ENCODE results near the gene PSMB11.

The PSMB11 gene

DNA sequence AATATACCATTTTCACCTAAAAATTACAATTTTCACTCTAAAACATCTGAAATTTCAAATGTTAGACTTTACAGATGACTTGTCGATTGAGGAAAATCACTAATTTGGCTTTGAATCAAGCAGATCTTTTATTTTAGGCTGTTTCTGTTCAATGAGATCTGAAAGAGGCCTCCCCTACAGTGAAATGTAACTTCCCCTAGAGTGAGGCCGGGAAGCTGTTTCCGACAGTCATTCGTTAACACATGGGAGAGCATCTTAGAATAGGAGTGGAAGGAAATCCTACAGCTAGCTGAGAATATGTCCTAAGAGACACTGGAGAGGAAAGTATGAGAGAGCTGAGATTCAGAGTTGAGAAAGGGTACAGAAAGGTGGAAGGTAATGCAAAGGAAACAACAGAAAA is 26.4 kb upstream of the PSMB11 start:
- no peak for DNase-seq

DNA sequence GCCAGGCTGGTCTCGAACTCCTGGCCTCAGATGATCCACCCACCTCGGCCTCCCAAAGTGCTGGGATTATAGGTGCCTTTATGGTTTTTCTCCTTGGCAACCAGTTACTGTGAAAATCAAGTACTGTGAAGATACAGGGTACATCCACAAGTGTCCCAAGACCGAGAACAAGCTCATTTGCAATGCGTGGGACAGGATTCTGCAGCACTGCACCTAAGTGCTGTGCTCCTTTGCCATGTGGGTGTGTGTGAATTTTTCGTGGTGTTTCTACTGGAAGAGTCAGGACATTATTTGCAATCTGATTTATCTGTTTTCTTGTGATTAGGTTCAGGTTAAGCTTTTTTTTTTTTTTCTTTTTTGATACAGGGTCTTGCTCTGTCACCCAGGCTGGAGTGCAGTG is 24.9 kb upstream of the PSMB11 start:
- no peak for DNase-seq

DNA sequence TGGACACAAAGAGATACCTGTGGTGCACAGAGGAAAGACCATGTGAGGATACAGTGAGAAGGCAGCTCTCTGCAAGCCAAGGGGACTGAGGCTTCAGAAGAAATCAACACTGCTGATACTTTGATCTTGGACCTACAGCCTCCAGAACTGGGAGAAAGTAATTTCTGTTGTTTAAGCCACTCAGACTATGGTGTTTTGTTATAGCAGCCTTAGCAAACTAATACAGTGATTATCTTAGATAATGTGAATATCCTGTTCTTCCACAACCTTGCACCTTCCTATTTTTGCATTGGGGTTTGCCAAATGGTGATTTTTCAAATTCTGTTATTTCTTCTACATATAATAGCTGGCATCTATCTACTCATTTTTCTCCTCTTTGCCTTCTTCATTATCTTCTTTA is 23.9 kb upstream of the PSMB11 start:
- no peak for DNase-seq

DNA sequence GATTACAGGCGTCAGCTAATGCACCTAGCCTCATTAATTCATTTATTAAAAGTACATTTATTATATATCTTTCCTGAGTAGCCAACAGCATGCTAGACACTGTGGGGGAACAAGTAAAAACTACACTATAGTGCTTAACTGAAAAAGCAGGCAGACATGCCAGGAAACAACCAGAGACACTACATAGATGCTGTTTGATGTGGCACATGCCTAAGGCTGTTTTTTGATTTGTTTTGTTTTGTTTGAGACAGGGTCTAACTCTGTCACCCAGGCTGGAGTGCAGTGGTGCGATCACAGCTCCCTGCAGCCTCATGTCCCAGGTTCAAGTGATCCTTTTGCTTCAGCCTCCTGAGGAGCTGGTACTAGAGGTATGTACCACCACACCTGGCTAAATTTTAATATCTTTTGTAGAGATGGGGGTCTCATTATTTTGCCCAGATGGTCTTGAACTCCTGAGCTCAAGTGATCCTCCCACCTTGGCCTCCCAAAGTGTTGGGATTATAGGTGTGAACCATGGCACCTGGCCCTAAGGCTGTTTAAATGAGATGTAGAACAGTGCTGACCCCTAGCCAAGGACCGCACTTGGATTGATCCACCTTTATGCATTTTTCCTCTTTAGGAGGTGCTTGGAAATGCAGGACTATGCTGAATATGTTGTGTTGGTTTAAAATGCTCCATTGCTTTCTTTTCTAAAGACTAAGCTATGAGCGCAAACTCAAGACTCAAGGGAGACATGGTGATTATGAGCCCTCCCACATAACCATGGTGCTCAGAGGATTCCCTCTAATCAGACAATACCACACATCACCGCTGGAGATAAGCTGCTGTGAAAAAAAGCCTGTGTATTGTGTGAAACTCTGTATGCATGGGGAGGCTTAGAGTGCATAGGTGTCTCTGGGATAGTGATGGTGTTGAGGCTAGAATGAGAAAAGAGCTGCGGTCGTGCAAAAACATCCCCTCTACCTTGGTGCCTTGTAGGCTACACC is 21.6 kb upstream of the PSMB11 start:
- DNase-seq = no peak

DNA sequence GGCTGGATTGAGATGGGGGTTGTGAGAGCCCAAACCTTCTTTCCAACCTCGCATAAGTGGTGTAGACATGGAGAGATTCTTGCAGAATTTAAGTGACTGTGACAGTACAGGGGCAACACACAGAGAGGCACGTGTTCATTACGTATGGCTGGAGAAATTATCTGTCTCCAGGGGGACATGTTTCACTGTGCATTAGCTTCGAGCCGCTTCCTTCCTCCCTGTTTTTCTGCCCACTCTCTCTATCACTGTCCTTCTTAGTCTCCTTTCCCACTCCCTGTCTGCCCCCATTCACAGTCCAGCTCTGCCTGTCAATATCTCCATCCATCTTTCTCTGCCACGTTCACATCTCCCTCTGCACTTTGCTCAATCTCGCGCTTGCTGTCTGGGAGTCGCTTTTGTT is 20.6 kb upstream of the PSMB11 start:
- no peak for DNase-seq

DNA sequence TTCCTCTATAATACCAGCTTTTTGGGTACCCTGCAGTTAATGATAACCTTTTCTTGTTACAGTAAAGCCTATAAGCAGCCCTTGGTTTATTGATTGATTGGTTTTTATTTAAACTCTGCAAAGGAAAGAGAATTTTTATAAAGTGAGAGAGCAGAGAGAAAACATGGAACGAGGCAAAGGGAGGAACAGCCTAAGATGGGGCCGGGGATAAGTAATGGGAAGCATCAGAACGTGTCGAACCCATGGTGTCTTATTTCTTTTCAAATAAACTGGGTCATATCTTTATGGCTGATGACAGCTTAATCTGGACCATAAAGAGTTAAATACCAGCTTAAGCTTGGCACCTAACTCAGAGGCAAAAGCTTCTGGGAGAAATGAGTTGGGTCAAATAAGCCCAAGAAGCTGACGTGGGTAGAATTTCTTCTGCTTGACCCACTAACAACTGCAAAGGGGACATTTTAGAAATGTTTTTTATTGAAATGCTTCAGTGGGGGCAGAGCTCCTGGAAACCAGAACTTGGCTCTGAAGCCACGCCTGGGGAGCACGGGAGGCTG is 20.0 kb upstream of the PSMB11 start:
- no peak for DNase-seq

DNA sequence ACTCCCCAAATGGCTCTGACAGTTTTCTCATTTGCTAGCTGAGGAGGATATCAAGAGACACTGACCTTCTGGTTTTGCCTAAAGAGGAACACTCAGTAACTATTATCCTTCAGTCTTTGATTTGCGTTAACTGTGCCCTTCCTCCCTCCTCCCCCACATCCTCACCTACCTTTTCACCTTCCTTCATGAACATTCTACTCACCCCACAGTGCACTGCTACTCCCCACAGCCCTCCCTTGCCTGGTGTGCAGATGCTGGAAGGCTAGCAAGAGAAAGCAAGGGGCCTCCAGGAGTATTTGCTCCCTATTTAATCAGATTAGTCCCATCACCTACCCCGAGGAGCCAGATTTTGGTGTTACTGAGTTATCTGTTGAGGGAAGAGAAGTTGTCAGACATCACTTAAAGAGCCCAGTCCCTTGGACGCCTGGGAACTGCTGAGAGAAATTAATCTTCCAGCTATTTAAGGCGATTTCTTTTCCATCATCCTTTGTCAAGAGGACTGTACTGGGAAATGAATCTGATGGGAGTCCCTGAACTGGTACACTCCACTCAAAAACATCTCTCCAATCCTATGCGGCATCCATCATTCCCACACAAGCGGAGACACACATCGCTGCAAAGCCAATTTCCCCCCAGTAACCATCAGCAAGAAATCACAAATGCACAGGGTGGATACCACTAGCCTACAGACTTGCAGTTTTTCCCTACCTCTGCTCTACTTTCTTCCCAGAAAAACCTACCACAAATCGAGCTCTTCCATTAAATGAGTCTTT is 18.8 kb upstream of the PSMB11 start:
- no peak for DNase-seq

DNA sequence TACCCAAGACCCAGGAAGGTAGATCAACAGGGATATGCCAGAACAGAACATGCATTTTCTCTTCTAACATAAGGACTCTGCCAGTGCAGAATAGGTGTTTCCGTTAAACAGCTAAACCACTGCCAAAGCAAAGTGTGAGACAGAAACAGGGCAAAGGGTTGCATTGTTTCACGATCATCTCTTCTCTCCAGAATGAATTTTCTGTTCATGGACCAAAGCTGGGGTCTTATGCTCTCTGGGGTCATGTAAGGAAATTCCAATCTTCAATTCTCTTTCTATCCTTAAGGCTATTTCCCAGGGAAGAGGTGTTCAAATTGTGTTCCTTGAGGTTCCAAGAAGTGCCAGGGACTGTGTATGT is 18.2 kb upstream of the PSMB11 start:
- DNase-seq = no peak

DNA sequence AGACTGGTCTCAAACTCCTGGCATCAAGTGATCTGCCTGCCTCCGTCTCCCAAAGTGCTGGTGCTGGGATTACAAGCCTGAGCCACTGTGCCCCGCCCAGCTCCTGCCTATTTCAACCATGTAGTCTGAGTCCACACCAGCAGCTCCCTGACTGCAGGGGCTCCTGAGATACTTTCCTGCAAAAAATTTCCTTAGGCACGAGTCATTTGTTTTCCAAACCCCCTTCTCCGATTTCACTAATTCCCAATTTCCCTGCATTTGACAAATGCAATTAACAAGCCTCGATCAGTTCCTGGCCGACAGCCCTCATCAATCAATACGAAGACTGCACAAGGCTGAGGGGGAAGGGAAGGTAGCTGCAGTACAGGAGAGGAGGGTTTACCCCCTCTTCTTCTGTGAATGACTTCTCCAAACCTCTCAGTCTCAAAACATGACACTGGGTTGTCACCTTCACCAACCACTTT is 17.4 kb upstream of the PSMB11 start:
- no peak for DNase-seq

DNA sequence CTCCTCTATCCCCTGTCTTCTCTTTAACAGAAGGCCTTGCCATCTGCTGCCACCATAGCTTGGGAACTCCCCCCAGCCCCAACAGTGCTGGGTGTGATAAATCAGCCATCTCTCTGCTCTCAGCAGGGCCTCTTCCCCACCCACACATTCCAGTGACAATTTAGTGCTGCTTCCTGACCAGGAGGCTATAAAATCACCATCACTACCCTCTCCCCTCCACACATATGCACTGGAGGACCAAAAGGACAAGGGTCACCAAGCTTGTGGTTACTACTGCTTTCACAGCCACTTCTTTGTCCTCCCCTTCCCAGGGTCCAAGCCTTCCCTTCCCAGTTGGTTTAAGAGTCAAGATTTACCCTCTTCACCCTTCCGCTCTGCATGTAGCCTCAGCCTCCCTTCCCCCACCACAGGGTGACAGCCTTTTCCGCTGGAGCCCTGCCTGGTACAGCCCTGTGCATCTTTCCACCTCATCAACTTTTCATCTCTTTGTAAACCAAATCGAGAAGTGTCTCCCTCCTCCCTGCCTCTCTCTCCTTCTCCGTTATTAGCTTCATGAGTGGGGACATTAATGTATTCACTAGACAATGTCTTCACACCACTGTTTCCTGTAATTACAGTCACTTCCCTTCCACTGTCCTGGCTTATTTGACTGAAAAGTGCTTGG is 16.7 kb upstream of the PSMB11 start:
- DNase-seq = no peak

DNA sequence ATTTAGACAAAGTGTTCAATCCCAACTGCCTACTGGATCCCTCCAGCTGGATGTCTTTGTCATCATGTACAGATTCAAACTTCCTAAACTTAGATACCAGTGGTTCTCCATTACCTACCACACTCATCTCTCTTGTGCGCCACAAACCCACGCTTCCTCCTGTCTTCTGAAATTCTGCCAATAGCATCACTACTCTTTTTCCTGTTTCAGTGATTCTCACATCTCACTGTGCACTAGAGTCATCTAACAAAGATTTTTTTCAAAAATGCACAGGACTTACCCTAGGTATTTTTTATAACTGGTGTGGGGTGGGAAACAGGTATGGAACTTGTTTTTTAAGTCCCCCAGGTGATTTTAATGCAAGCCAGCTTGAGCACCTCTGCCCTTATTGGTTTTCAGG is 13.2 kb upstream of the PSMB11 start:
- DNase-seq = no peak

DNA sequence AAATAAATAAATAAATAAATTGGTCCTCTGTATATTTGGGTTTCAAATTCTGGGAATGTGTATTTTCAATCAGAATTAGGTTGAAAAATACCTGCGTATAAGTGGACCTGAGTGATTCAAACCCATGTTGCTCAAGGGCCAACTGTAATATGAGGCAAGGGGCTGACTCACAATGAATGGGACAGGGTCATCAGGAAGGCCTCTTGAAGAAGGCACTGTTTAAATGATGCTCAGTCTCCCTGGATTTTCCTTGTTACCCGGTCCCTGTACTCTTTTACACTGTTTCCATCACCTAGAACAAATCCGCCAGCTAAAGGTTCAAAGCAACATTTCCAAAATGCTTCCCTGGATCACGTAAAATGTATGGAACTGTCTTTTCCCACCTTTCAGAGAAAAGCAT is 11.1 kb upstream of the PSMB11 start:
- DNase-seq = no peak

DNA sequence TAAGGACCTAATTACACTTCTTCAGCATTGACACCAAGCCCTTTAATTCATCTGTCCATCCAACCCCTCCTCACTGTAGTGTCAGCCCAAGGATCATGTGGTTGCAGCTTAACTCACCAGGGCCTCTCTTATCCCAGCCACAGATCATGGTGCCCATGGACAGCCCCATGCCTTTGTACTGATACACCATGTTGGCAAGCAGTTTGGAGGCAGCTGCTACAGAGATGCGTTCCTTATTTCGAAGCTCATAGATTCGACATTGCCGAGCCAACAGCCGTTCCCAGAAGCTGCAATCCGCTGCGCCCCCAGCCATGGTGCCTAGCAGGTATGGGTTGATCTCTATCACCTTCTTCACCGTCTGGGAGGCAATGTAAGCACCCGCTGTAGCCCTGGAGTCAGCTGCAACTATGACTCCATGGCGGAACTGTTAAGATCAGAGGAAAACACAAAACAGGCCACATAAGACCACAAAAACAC is 8.7 kb upstream of the PSMB11 start:
- DNase-seq = no peak

DNA sequence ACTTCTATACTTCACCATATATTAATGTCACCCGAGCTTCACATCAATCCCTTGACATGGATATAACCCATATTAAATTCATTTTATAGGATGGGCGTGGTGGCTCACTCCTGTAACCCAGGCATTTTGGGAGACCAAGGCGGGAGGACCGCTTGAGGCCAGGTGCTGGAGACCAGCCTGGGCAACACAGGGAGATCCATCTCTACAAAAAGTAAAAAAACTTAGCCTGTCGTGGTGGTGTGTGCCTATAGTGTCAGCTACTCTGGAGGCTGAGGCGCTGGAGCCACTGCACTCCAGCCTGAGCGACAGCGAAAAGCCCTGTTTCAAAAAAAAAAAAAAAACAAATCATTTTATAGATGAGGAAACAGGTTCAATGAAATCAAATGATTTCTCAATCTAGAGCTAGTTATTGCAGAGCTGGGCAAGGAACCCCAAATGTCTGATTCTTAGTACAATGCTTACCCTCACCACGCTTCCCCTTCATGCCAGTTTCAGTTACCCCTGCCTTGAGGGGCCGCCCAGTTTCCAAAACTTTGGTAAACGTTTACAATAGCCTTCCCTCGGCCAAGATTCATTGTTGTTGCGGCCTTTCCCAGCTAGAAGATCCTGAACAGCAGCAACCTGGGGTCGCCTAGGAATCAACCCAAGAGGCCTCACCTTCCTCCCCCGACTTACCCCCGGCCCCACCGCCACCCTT is 8.1 kb upstream of the PSMB11 start:
- DNase-seq = no peak

DNA sequence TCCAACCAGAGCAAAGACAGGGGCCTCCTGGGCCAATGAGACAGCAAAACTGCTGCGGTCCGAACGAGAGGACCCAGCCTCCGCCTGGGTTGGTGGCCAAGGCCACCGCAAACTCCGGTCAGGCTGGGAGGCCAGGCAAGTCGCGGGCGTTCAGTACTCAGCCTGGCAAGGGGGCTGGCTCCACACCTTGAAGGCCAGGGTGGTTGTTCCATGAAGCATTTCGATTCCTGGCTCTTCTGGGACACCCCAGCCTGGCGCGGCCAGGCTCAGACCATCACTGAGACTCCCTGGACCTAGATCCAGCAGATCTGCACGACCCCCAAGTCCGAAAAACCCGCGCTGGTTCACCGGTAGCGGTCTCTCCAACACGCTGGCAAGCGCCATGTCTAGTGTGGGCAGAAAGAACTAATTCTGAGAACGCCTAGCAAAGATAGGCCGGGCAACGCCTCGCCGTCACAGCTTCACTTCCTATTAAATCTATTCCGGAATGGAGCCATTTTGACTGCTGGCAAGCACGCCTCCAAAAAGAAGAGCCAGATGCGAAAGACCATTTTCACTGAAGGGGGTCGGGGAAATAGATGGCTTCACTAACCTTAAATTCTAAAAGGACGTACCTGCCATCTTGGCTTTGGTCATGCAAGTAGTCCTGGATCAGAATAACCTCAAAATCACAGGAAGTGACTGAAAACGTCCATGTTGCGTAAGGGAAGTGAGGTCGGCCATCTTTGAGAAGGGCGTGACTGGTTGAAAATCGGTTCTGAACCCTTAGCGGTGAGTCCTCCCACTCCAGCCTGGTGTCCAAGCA is 7.3 kb upstream of the PSMB11 start, which contains the start of gene PSMB5:
Gene PSMB5 (minus strand): TSS at position 403 of the 805 bp plus-strand sequence. CDS start 19 bp downstream, at position 384.
- DNase-seq = no peak

DNA sequence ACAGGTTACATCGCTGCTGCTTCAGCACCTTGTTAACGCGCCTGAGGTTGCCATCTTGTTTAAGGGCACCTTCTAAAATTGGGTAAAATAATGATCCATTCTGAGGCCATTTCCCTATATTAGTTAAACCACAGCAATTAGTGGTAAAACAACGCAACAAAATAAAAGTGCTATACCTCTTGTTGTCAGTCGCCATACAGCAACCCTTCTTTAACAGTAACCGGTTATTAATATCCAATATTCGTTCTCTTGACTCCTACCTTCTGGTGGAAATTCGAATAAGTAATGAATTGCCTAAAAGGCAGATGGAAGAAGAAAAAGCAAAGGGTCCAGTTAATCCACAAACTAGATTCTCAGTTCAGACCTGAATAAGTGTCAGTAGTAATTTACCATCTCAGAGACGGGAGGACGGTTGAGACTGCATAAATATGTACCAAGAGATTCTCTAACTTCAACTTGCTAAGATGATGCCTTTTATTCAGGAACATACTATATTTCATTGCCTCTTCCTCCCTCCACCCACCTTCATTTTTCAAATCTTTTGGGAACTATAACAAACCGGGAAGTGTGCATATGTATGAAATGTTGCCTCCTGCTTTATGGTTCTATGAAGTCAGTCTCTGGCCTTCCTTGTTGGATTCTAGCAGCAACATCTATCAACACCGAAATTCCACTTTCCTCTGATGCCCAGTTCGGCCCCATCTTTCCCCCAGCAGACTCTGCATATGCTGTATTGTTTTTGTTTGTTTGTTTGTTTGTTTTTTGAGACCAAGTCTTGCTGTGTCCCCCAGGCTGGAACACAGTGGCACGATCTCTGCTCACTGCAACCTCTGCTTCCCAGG is 6.5 kb upstream of the PSMB11 start:
- no peak for DNase-seq

DNA sequence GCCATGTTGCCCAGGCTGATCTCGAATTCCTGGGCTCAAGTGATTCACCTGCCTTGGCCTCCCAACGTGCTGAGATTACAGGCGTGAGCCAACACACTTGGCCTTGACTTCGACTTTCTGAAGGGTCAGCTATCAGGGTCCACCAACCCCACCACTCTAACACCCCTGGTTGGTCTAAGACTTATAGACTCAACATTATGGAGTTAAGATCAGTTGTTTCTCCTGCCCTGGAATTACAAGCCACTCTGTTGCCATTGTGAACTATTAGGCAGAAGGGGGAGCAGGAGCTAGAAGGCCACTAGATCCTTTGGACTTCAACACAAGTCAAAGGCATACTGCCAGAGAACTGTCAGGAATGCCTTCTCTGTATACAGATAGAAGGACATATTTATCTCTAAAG is 1.9 kb upstream of the PSMB11 start:
- DNase-seq = no peak

DNA sequence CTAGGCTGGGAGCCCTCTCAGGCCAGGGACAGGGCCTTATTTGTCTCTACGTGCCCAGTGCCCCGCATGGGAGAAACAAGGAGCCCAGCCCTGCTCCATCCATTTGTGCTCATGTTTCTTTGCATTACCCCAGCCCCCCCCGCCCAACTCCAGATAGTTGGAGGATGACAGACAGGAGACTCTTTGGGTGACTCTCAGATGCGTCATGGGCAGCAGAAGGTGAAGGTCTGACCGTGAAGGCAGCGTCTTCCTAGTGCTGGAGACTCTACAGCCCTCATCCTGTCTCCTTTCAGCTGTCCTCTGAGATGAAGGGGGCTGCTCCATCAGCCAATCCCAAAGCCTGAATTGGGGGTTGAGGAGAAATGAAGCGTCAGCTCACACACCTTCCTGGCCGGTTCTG is 283 bp upstream of the PSMB11 start:
- no peak for DNase-seq

DNA sequence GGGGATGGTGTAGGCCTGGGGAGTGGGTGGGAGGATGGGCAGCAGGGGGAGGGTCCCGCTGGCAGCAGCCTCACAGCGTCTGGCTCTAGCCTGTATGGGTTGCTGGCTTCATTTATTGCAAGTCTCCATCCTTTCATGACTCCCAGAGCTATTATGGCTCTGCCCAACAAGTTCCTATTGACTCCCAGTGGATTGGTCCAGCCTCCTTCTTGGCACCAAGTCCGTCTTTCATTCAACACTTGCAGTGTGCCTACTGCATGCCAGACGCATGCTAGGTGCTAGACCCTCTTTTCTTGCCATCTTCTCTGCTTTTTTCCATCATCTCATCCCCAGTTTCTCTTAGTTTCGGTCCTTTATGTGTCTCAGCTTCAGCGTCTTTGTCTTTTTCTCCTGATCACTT is 1.1 kb downstream of the PSMB11 start:
- no peak for DNase-seq

DNA sequence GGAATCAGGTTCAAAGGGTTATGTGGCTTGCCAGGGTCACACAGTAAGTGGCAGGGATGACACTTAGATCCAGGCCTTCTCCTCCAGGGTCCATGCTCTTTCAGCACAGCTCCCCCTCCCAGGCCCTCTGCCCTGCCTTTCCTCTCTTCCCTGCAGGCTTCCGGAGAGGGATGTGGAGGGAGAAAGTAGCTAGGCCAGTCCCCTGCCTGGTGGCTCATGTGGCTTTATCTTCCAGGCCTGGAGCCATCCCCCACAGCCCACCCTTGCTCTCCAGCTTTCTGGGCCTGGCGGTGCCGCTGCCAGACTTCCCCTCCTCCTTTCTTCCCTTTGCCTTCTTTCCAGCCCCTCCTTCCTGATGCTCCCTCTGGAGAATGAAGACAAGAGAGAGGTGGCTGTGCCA is 1.7 kb downstream of the PSMB11 start:
- DNase-seq = no peak
